ENCODE results near the gene FN1.

FN1 gene

GRCh38 chr2:215405722-215406581, 29.9 kb downstream of the FN1 start:
- no peak for DNase-seq

- DNase-seq = no peak
These were observed 31.4 kb downstream of the FN1 start for GRCh38 chr2:215404348-215405012.

GRCh38 chr2:215403441-215404347, 32.2 kb downstream of the FN1 start:
- no peak for DNase-seq

DNA sequence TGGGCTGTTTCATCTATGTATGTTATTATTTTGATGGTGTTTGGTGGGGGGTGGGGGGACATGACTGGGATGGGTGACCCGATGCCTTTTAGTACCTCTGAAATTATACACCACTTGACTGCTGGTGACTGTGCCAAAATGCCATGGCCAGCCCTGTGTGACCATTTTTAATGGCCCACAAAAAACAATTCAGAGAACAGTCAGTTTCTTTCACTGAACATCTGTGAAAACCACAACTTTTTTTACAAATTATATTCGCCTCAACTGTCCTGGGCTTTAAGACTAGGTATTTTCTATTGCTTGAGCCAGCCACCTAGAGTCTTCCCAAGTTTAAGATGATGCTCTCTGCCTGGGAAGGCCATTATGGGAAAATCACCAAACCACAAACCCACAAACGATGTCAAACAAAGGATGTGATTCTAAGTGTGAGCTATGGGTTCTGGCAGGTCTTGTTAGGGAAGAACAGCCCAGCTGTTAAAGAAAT, 33.9 kb downstream of the FN1 start:
- peak; percentile 86 for DNase-seq

DNA sequence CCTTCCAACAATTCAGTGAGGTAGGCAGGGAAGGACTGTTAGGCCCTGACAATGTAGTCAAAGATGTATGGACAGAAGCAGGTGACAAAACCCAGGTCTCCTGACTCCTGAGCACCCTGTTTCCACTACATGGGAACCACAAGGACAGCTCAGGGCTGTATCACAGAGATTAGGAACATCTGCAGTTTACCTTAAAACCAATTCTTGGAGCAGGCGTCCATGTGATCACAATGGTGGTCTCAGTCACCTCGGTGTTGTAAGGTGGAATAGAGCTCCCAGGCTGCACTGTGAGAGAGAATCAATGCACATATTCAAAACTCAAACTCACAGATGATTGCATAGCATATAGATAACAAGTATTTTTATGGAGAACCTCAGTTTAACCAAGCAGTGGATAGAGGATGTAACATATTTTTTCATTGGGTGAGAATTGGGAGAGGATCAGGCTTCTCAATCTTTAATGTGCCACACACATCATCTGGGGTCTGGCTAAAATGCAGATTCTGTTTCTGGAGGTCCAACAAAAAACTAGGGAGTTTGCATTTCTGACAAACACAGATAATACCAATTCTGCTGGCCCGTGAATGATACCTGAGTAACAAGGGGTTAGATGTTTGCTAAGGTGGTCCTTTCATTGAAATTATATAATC, 36.7 kb downstream of the FN1 start:
- no peak for DNase-seq

- no peak for DNase-seq
These were observed 38.1 kb downstream of the FN1 start for GRCh38 chr2:215397632-215398341.

DNA sequence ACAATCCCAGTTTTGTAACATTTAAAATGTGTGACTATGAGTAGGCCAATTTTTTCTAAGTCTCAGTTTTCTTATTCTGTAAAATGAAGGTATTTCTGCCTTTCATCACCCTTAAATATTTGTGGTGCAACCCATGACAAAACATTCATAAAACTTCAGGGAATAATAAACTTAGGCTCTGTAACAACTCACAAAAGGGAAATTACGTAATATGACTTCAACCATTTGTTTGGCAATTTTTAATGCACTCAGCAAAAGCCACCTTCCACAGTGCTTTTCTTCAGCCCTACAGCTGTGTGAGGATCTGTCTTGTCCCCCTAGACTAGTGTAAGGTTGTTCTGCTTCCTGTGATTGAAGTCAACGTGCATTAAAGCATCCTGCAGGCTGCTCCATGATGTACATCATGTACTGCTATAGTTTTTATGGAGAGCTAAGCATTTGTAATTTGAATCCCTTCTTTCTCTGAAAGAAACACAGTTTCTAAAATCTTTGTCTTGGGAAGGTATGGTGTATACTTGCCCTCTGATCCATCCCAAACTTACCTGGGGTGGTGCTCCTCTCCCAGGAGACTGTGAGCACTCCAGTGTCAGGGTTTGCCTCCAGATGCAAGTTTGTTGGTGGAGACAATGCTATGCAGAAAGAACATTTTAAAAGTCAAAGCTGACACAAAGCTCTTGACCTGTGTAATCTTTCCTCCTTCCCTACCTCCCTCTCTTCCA, 39.1 kb downstream of the FN1 start:
- DNase-seq = no peak

GRCh38 chr2:215395687-215396460, 40.0 kb downstream of the FN1 start:
- DNase-seq = no peak

DNA sequence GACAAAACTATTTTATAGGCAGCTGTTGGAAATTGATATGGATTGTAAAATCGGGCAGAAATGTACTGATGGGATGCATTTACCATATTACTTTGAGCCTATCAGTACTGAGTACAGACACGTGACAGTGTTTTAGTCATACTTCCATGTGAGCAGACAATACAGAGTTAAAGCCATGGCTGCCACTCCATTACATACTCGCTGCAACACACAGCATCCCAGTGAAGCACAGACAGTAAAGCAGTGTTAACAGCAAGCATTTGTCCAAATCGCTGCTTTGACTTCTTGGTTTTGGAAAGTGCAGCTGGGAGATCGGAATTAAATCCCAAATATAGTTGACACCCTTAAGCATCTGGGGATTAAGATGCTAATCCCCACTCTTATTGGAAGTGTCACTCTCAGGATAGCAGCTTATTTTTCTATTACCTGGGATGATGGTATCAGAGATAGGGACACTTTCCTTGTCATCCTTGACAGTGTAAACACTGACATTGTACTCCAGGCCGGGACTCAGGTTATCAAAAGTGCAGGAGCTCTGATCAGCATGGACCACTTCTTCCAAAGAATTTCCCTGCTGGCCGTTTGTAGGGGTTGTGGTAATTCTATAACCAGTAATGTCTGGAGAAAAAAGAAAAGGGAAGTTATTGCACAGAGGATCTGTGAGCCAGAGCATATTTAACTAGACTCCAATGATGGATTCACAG, 41.6 kb downstream of the FN1 start:
- DNase-seq = no peak

GRCh38 chr2:215392687-215393270, 43.1 kb downstream of the FN1 start:
- DNase-seq = no peak

DNA sequence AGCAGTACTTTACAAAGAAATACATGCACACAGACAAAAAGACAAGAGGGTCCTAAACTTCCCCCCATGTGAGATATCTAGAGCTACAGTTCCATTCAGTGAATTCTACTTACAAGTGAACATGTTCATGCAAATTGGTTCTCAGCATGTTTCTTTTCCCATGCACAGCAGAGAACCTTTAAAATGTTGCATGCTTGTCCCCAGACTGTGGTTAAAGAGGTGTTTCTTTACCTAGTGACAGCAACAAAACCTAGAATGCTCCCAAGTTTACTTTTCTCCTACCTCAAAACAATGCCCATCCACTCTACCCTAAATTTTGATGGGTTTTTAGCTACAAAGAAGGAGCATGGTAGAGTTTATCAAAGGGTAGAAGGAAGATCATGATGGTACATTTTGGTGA, 43.7 kb downstream of the FN1 start:
- no peak for DNase-seq

- no peak for DNase-seq
These were observed 44.3 kb downstream of the FN1 start for GRCh38 chr2:215391531-215391930.

DNA sequence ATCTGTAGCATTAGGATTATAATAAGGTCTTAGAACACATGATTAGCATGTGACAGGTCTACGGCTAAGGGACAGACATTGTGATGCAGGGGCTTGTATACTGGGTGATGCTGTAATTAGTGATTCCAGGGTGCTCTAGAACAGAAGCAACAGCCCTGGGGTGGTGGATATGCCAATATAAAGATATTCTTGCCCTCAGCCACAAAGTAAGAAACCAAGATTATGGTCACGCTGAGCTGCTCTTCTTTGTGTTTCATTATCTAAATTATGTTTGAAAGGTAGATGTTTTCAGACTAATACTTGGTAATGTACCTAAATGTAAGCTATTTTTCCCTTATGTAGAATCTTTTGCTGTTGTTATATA, 45.3 kb downstream of the FN1 start:
- DNase-seq = no peak

GRCh38 chr2:215388002-215388728, 47.7 kb downstream of the FN1 start:
- DNase-seq = no peak

DNA sequence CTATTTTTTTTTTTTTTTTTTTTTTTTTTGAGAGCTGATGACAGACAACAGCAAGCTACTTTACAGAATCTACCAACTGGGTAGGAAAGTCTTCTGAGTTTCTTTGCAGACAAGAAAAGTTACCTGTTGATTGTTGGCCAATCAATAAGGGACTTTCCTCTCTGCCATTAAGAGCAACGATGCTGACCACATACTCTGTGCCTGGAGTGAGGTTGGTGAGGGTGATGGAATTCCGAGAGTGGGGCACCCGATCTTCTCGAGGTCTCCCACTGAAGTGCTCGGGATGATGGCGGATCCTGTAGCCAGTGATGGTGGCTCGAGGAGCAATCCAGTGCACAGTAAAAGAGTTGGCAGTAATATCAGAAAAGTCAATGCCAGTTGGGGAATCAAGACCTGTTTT, 49.3 kb downstream of the FN1 start:
- no peak for DNase-seq

DNA sequence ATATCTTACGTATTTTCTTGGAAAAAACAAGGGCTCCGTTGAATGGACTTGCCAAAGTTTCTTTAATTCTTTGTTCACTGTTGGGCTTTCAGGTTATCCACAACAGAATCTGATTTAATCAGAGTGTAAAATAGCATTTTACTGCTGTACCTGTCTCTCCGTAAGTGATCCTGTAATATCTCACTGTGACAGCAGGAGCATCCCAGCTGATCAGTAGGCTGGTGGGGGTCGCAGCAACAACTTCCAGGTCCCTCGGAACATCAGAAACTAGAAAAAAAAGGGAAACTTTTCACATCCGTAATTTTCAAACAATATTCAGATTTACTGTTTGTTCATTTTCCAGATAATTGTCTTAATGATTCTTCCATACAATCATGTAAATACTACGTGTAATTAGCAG, 51.2 kb downstream of the FN1 start:
- DNase-seq = no peak

GRCh38 chr2:215383652-215384279, 52.1 kb downstream of the FN1 start:
- DNase-seq = no peak

GRCh38 chr2:215382480-215382879, 53.4 kb downstream of the FN1 start:
- no peak for DNase-seq

All from femur (tissue), 1 donor.